NB4 (cell line): ENCODE measurements around the gene EVX1.

Experiments
- CTCF ChIP-seq: IDR thresholded peaks from one replicate; pipeline ENCODE4 v1.5.1; 2012; ENCODE audit warnings: low read depth, low read length
- TF ChIP-seq, protein P1 (sequence below): IDR thresholded peaks from 2 replicates; pipeline ENCODE4 v1.6.1; 2011; ENCODE audit warnings: low read depth, low read length

DNA sequence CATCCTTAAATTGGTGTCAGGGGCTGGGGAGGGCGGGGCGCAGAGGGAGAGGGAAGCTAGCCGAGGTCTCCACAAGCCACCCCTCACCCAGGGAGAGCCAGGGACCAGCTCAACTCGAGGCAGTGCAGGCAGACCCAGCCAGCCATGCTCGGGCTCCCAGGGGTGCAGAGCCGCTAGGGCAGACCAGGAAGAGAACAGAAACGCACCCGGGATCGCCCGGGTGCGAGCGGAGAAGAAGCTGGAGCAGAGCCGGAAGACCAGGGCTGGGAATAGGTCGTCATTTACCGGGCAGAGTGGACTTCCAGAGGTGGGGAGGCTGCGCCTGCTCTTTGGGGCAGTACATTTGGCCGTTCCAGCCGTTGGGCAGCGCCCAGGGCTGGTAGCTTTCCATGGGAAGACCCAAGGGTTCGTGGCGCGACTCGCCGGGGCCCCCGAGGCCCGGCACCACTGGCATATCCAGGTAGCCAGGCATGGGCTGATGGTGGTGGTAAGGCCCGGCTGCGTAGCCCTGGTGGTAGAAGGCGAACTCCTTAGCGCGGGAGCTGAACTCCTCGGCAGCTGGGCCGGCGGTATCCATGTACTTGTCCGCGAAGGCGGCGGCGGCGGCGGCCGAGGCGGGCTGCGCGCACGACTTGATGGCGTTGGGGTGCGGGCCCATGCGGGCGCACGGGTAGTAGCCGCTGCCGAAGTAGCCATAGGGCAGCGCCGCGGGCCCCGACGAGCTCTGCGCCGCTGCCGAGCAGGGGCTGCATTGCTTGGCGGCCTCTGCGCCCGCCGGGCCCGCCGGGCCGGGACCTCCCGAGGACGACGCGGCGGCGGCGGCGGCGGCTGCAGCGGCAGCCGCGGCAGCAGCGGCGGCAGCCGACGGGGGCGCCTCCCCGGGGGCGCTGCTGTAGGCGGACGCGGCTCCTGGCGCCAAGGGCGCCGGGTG lies 43.5 kb upstream of the EVX1 start:
- TF ChIP-seq CTCF: no peak
- TF ChIP-seq, protein P1, sequence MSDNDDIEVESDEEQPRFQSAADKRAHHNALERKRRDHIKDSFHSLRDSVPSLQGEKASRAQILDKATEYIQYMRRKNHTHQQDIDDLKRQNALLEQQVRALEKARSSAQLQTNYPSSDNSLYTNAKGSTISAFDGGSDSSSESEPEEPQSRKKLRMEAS: no peak
